Measurements from ENCODE around the gene DDX10. TPM values are rescaled to one million over a fixed set of nuclear protein-coding genes. Genes with fewer than 3 reads are reported as not detected.

The DDX10 gene
- total RNA-seq, result 10 to 100 TPM in 3 of 4 donors, 1 to 10 TPM in 1; 8.8 to 27.7 (median 14.6) TPM

- TF ChIP-seq CTCF (IDR thresholded peaks at IDR 0.05; ENCODE audit: low read depth), result no peak
These were observed at the start of gene DDX10 for GRCh38 chr11:108664730-108665525. Gene DDX10 (plus strand): TSS chr11:108665069. CDS start chr11:108665154, 85 bp downstream.

GRCh38 chr11:108616549-108616948 is 48.3 kb upstream of the DDX10 start:
- no peak for TF ChIP-seq CTCF (IDR thresholded peaks at IDR 0.05; ENCODE audit: low read depth)

GRCh38 chr11:108617055-108617454 is 47.8 kb upstream of the DDX10 start:
- no peak for TF ChIP-seq CTCF (IDR thresholded peaks at IDR 0.05; ENCODE audit: low read depth)

GRCh38 chr11:108618529-108618928 is 46.3 kb upstream of the DDX10 start:
- TF ChIP-seq CTCF (IDR thresholded peaks at IDR 0.05; ENCODE audit: low read depth), result no peak

- no peak for TF ChIP-seq CTCF (IDR thresholded peaks at IDR 0.05; ENCODE audit: low read depth)
These were observed 43.7 kb upstream of the DDX10 start for GRCh38 chr11:108620958-108621772.

- TF ChIP-seq CTCF (IDR thresholded peaks at IDR 0.05; ENCODE audit: low read depth), result no peak
These were observed 42.5 kb upstream of the DDX10 start for GRCh38 chr11:108622341-108622740.
